Gastroesophageal sphincter (tissue), 3 donors: ENCODE results near the gene MICAL1.
A peak's percentile ranks its signal among the peaks of the same experiment; 100 is the strongest.

Experiments
- EP300 ChIP-seq: sonication (generic); formaldehyde crosslinking; IDR thresholded peaks from one replicate; pipeline ENCODE4 v1.6.1; 2017; ENCODE audit warnings: antibody characterized with exemption, mild to moderate bottlenecking
- POLR2A ChIP-seq, 2 donors: fragments of 450-650 bp; IDR thresholded peaks; one replicate each; pipeline ENCODE4 v1.6.1; 2017; ENCODE audit warnings: antibody characterized with exemption in 2 of 2, mild to moderate bottlenecking in 2 of 2, moderate library complexity in 1 of 2
- POLR2AphosphoS5 ChIP-seq: sonication (generic); formaldehyde crosslinking; IDR thresholded peaks from one replicate; pipeline ENCODE4 v1.6.1; 2017; ENCODE audit warnings: antibody characterized with exemption
- TF ChIP-seq, protein P1 (sequence below), 4 experiments: fragments of 200-600 bp in 2 of 4; fragments of 450-650 bp in 2 of 4; sonication (generic) in 1 of 4; IDR thresholded peaks; one replicate each; pipeline ENCODE4 v1.5.1; 2017 to 2019; ENCODE audit warnings: antibody characterized with exemption in 4 of 4, mild to moderate bottlenecking in 2 of 4, moderate library complexity in 2 of 4

DNA sequence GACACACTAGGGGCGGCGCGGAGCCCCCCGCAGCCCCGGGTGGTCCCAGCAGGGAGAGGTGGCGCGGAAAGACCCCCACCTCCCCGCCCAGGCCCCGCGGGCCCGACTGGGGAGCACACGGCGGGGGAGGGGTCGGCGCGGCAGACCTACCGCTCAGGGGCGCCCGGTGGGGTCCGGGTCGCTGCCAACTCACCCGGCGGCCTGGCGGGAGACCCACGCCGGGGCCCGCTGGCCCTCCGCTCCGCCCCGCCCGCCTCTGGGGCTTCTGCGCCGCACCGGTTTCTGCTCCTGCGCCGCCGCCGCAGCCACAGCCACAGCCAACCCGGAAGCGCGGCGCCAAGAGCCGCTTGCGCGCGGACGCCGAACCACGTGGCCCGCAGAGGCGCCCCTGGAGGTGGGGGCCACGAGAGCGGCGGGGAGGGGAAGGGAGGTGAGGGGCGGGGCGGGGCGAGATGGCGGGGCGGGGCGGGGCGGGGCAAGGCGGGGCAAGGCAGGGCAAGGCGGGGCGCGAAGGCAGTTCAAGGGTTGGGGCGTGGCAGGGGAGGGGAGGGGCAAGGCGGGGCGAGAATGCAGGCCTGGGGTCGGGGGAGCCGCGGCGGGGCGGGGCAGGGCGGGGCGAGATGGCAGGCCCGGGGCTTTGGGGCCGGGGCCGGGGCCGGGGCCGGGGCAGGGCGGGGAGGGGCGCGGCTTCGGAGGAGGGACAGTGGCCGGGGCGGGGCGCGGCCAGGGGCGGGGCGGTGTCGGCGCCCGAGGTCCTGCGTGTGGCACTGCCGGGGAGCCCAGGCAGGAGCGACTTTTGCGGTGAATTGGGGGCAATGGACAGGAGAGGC lies 27.5 kb upstream of the MICAL1 start, which contains the start of gene ZBTB24:
- TF ChIP-seq POLR2A (IDR thresholded peaks at IDR 0.05), result peak; percentile 84 to 85
- TF ChIP-seq POLR2AphosphoS5, result peak; percentile 81
- TF ChIP-seq, protein P1, sequence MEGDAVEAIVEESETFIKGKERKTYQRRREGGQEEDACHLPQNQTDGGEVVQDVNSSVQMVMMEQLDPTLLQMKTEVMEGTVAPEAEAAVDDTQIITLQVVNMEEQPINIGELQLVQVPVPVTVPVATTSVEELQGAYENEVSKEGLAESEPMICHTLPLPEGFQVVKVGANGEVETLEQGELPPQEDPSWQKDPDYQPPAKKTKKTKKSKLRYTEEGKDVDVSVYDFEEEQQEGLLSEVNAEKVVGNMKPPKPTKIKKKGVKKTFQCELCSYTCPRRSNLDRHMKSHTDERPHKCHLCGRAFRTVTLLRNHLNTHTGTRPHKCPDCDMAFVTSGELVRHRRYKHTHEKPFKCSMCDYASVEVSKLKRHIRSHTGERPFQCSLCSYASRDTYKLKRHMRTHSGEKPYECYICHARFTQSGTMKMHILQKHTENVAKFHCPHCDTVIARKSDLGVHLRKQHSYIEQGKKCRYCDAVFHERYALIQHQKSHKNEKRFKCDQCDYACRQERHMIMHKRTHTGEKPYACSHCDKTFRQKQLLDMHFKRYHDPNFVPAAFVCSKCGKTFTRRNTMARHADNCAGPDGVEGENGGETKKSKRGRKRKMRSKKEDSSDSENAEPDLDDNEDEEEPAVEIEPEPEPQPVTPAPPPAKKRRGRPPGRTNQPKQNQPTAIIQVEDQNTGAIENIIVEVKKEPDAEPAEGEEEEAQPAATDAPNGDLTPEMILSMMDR (IDR thresholded peaks at IDR 0.05), result peak in 1 of 4 experiments; percentile 18
- no peak for TF ChIP-seq EP300
